Activated naive CD4-positive, alpha-beta T cell treated with anti-CD3 and anti-CD28 coated beads for 36 hours (primary cell): Measurements from ENCODE around the gene OPRD1. TPM values are rescaled to one million over a fixed set of nuclear protein-coding genes. Genes with fewer than 3 reads are reported as not detected.

ENCODE experiments used
- CTCF ChIA-PET: fragments of 350-600 bp; sonication (Branson Sonifier 250); formaldehyde crosslinking; loops from one replicate; lab custom pipeline; 2021; ENCODE audit warnings: antibody characterized with exemption; lab: Charles Lee
- DNase-seq: peaks from one replicate; pipeline ENCODE4 v3.0.0-alpha.2; 2020
- H3K27ac Mint-ChIP-seq: one replicate; pipeline ENCODE4 v1.8.0; 2021; ENCODE audit warnings: mild to moderate bottlenecking, mixed read lengths
- H3K27me3 Mint-ChIP-seq: one replicate; pipeline ENCODE4 v1.8.0; 2021; ENCODE audit warnings: low read depth, mixed read lengths
- H3K36me3 Mint-ChIP-seq: one replicate; pipeline ENCODE4 v1.8.0; 2021; ENCODE audit warnings: low read depth, mixed read lengths
- H3K4me1 Mint-ChIP-seq: one replicate; pipeline ENCODE4 v1.8.0; 2021; ENCODE audit warnings: low read depth, mixed read lengths
- H3K4me3 Mint-ChIP-seq: one replicate; pipeline ENCODE4 v1.8.0; 2021; ENCODE audit warnings: mild to moderate bottlenecking, moderate library complexity, mixed read lengths
- H3K9me3 Mint-ChIP-seq: one replicate; pipeline ENCODE4 v1.8.0; 2021; ENCODE audit warnings: mixed read lengths
- intact Hi-C: fragments of 100-400 bp; cut with micrococcal nuclease; formaldehyde crosslinking; loops from one replicate; pipeline ENCODE4 v1.15.1; 2023
- total RNA-seq, 2 experiments: library from RNA; stranded (reverse); gene quantifications; one replicate each; pipeline ENCODE4 v1.2.3, GENCODE V29; 2021

Gene OPRD1
- total RNA-seq, 2 experiments from 2014 or later = not detected

DNA sequence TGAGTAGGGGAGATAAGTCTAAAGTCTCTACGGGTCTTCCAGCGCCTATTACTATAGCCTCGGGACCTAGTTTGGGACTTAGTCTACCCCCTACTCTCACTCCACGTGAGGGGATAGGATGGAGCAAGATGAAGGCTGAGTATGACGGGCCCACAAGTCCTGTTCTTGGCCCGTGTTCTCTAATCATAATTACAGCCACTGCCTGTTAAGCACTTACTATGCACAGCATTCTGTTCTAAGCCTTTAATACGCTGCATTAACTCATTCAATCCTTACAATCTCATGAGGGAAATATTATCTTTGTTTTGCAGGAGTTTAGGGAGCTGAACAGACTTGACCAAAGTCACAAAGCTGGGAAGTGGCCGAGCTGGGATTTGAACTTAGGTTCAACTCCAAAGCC, 78.5 kb downstream of the OPRD1 start:
- Mint-ChIP-seq H3K27ac (no peak overlapping the region), H3K9me3 (no peaks in the 10 kb centered on the region), H3K4me1 (peaks cover 34% of the 10 kb centered on the region), H3K36me3 (peaks cover 7% of the 10 kb centered on the region), H3K27me3 (no peaks in the 10 kb centered on the region), H3K4me3 (no peak overlapping the region)
- intact Hi-C loops = no loop called here
- CTCF ChIA-PET = interaction anchor here (1.1 to 2.4 kb wide), 3 partner anchors 23 to 312 kb away, joined by 3 to 5 read pairs (median 4); no protein-coding TSS in a partner anchor
- no peak for DNase-seq

DNA sequence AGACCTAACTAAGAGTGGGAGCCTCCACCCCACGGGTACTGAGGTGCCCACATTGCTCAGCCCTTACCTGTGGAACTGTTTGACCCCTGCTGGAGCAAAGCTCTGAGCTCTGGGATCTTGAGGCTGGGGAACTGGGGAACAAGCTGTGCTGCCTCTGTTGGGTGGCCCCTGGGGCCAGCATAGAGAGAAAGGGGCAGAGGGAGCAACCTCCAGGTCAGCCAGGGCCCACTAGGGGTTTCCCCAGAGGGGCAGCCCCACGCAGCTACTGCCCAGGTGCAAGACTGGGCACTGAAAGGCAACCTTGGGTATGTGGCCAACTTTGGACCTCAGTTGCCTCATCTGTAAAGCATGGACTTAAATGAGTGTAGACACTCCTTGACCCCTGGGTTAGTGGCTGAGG, 78.9 kb downstream of the OPRD1 start:
- Mint-ChIP-seq H3K4me1 (peaks cover 30% of the 10 kb centered on the region), H3K27ac (no peak overlapping the region), H3K9me3 (no peaks in the 10 kb centered on the region), H3K36me3 (peaks cover 7% of the 10 kb centered on the region), H3K27me3 (no peaks in the 10 kb centered on the region), H3K4me3 (no peak overlapping the region)
- no peak for DNase-seq
- intact Hi-C loops = no loop called here
- CTCF ChIA-PET = interaction anchor here (1.0 to 2.4 kb wide), 4 partner anchors 22 to 312 kb away, joined by 3 to 5 read pairs (median 4); no protein-coding TSS in a partner anchor

DNA sequence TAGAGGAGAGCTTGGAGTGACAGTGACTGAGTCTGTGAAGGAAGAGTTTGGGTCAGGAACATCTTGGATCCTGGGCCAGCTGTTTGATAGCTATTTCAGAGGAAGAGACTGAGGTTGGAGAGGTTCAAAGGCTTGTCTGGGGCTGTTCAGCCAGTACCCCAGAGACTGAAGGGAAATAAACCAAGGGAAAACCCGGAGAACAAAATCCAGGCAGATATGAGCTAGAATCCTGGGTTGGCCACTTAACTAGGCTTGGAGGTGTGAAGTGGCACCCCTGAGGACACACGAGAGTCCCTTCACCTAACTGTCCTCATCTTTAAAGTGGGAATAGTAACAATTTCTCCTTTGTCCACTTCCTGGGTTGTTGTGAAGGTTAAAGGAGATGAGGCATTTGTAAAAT, 79.3 kb downstream of the OPRD1 start:
- H3K4me1 Mint-ChIP-seq = peaks cover 28% of the 10 kb centered on the region
- H3K9me3 Mint-ChIP-seq = no peaks in the 10 kb centered on the region
- peak overlapping the region; percentile 4 for H3K27ac Mint-ChIP-seq
- CTCF ChIA-PET = interaction anchor here (1.0 to 2.4 kb wide), 4 partner anchors 22 to 311 kb away, joined by 3 to 5 read pairs (median 4); no protein-coding TSS in a partner anchor
- H3K27me3 Mint-ChIP-seq = no peaks in the 10 kb centered on the region
- intact Hi-C loops = no loop called here
- DNase-seq = no peak
- no peak overlapping the region for H3K4me3 Mint-ChIP-seq
- peaks cover 7% of the 10 kb centered on the region for H3K36me3 Mint-ChIP-seq

DNA sequence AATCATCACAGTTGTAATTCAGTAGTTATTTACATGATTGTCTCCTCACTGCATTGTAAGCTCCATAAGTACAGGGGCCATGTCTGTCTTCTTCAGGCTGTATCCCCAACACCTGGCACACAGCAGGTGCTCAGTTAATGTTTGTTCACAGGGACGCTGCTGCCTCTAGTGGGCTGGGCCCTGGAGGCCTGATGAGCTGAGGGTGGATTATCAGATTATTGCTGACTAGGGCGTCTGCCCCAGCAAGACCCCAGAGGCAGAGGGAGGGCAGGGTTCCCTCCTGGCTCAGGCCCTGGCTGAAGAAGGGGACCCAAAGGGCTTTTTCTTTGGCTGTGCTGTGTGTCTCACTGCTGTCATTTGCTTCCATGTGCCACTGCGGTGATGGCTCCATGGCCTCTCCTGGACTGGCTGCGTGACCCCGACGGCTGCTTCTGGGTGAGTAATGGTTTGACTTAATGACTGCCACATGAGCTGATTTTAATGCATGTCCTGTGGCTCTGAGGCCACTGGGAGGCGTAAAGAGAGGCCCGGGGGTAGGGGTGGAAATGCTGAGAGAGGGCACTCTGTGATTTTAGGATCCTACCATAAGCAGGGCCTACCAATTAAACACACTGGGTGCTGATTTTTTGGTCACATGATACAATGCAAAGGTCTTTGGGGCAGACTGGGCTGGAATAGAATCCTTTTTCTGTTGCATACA, 81.6 kb downstream of the OPRD1 start:
- intact Hi-C loops = no loop called here
- peak overlapping the region; percentile 12 for H3K27ac Mint-ChIP-seq
- H3K27me3 Mint-ChIP-seq = no peaks in the 10 kb centered on the region
- DNase-seq = peak; percentile 37
- CTCF ChIA-PET = interaction anchor here (0.6 to 1.1 kb wide), 5 partner anchors 59 to 309 kb away, joined by 3 to 4 read pairs (median 3); no protein-coding TSS in a partner anchor
- H3K4me3 Mint-ChIP-seq = no peak overlapping the region
- H3K4me1 Mint-ChIP-seq = peaks cover 34% of the 10 kb centered on the region
- no peaks in the 10 kb centered on the region for H3K9me3 Mint-ChIP-seq
- peaks cover 5% of the 10 kb centered on the region for H3K36me3 Mint-ChIP-seq

DNA sequence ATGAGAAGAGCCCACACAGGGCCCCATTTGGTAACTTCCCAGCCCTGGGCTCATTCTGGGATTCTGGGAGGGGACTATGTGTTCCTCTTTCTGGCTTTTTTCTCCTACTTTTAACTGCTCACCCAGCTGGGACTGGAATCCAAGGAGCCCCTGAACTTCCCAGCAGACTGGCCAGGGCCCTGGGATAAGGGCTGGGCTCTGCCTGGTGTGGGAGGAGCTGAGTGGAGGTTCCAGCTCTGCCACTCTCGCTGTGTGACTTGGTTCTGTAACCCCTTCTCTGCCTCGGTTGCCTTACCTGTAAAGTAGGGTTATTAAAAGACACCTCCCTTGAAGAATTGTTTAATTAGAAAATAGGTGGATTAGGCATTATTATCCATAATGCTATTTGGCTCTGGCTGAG, 82.8 kb downstream of the OPRD1 start:
- intact Hi-C loops = no loop called here
- no peak for DNase-seq
- Mint-ChIP-seq H3K27me3 (no peaks in the 10 kb centered on the region), H3K4me1 (peaks cover 39% of the 10 kb centered on the region), H3K36me3 (peaks cover 5% of the 10 kb centered on the region), H3K27ac (no peak overlapping the region), H3K4me3 (no peak overlapping the region), H3K9me3 (no peaks in the 10 kb centered on the region)
- CTCF ChIA-PET = no interaction called here

DNA sequence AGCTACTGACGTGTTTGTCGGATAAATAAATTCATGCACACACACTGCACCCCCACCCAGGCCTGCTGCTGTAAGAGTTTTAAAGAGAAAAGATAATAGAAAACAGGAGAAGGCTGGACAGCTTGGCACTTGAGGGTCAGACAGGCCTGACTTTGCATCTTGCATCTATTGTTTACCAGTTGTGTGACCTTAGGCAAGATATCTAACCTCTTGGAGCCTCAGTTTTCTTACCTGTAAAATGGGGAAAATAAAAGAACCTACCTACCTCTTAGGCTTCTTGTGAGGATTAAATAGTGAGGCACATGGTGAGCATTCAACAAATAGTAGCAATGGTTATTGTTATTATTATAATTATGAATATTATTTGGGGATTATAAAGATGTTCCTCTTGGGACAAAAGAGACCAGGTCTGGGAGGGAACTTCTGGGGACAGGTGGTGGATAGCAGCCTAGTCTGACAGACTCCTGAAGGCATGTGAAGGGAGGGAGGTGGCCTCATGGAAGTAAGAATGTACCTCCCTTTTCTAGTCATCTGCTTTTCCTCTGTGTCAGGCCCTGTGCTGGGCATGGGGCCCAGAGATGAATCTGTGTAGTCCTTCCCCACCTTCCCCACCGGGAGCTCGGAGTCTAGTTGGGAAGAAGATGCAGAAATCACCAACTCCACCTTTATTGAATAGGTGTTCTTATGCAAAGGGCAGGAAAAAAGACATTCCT, 84.1 kb downstream of the OPRD1 start:
- Mint-ChIP-seq H3K4me3 (no peak overlapping the region), H3K27me3 (no peaks in the 10 kb centered on the region), H3K36me3 (peaks cover 5% of the 10 kb centered on the region), H3K9me3 (no peaks in the 10 kb centered on the region), H3K27ac (no peak overlapping the region), H3K4me1 (peaks cover 34% of the 10 kb centered on the region)
- intact Hi-C loops = no loop called here
- no peak for DNase-seq
- CTCF ChIA-PET = interaction anchor here (2.0 kb wide), 1 partner anchor 138 kb away, joined by 6 read pairs; no protein-coding TSS in a partner anchor

DNA sequence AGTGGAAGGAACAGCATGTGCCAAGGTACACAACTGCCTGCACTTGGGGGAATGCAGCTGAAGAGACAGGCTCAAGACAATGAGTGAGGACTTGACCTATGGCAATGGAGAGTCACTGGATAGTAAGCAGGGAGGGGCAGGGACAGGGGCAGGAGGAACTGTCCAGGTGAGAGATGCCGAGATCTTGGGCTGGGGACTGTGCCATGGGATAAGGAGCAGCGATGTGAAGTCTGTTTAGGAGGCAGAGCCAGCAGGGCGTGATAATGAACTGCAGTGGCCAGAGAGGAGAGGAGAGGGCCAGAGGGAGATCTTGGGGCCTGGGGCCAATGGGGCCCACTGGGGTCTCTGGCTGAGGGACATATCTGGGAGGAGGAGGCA, 84.6 kb downstream of the OPRD1 start:
- H3K36me3 Mint-ChIP-seq = peaks cover 5% of the 10 kb centered on the region
- peaks cover 33% of the 10 kb centered on the region for H3K4me1 Mint-ChIP-seq
- no peaks in the 10 kb centered on the region for H3K27me3 Mint-ChIP-seq
- H3K9me3 Mint-ChIP-seq = no peaks in the 10 kb centered on the region
- intact Hi-C loops = no loop called here
- no peak for DNase-seq
- H3K4me3 Mint-ChIP-seq = no peak overlapping the region
- CTCF ChIA-PET = interaction anchor here (2.0 kb wide), 1 partner anchor 137 kb away, joined by 6 read pairs; no protein-coding TSS in a partner anchor
- H3K27ac Mint-ChIP-seq = no peak overlapping the region

DNA sequence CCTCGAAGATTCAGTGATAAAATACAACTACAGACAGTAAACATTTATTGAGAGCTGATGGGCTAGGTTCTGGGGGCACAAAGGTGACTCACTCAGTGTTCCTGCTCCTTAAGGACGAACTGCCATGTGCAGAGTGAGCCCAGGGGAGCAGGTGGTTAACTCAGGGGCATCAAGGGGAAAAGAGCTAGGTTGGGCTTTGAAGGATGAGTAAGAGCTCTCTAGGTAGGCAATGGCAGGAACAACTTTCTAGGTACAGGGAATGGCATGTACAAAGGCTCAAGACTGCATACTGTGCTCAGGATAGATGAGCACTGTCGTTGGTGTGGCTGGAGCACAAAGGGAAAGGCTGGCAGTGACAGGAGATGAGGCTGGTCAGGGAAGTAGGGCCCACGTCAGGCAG, 85.8 kb downstream of the OPRD1 start:
- H3K36me3 Mint-ChIP-seq = peaks cover 3% of the 10 kb centered on the region
- no peaks in the 10 kb centered on the region for H3K9me3 Mint-ChIP-seq
- H3K4me3 Mint-ChIP-seq = no peak overlapping the region
- no peak overlapping the region for H3K27ac Mint-ChIP-seq
- no peaks in the 10 kb centered on the region for H3K27me3 Mint-ChIP-seq
- DNase-seq = no peak
- peaks cover 33% of the 10 kb centered on the region for H3K4me1 Mint-ChIP-seq
- intact Hi-C loops = no loop called here
- CTCF ChIA-PET = interaction anchor here (1.5 kb wide), 1 partner anchor 136 kb away, joined by 4 read pairs; no protein-coding TSS in a partner anchor

DNA sequence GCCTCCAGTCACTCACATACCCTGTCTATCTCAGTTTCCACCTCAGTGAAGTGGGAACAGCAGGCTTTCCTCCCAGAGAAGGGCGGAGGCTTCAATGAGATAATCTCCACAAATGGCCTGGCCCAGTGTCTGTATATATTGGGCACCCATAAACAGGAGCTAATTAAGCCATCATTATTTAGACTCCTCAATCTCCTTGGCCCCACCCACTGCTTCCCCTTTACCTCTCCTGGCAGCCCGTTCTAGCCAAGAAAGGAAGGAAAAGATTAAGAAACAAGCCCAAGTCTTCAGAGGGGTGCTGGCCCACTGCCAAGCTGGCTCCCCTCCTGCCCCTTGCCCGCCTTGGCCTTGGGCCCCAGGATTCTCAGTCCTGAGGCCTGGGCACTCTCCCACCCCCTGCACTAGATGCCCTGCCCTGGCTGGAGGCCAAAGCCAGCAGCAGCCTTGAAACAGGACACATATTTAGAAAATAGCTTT, 86.5 kb downstream of the OPRD1 start:
- Mint-ChIP-seq H3K36me3 (peaks cover 4% of the 10 kb centered on the region), H3K27me3 (no peaks in the 10 kb centered on the region), H3K4me3 (no peak overlapping the region), H3K27ac (no peak overlapping the region), H3K9me3 (no peaks in the 10 kb centered on the region), H3K4me1 (peaks cover 31% of the 10 kb centered on the region)
- CTCF ChIA-PET = interaction anchor here (1.5 kb wide), 1 partner anchor 136 kb away, joined by 4 read pairs; no protein-coding TSS in a partner anchor
- intact Hi-C loops = no loop called here
- no peak for DNase-seq

DNA sequence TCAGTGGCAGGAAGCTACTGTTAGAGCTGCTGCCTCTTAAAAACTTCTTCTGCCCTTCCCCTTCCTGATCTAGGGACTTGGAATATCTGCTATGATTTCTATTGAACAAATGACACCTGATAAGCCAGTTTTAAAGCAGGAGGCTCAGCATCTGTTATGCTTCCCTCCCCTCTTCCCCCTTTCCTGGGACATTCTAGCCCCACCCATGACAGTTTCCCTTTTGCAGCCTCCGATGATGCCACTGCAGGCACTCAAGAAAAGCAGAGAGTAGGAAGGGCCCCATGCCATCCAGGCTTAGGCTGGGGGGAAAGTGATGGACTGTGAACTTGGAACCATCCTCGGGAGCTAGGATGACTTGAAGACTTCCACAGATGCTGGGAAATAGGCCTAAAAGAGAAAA, 87.3 kb downstream of the OPRD1 start:
- DNase-seq = no peak
- peaks cover 29% of the 10 kb centered on the region for H3K4me1 Mint-ChIP-seq
- no peaks in the 10 kb centered on the region for H3K27me3 Mint-ChIP-seq
- H3K36me3 Mint-ChIP-seq = peaks cover 3% of the 10 kb centered on the region
- intact Hi-C loops = no loop called here
- H3K9me3 Mint-ChIP-seq = no peaks in the 10 kb centered on the region
- CTCF ChIA-PET = interaction anchor here (0.6 to 1.5 kb wide), 2 partner anchors 15 to 212 kb away, joined by 4 to 6 read pairs; no protein-coding TSS in a partner anchor
- no peak overlapping the region for H3K4me3 Mint-ChIP-seq
- no peak overlapping the region for H3K27ac Mint-ChIP-seq

DNA sequence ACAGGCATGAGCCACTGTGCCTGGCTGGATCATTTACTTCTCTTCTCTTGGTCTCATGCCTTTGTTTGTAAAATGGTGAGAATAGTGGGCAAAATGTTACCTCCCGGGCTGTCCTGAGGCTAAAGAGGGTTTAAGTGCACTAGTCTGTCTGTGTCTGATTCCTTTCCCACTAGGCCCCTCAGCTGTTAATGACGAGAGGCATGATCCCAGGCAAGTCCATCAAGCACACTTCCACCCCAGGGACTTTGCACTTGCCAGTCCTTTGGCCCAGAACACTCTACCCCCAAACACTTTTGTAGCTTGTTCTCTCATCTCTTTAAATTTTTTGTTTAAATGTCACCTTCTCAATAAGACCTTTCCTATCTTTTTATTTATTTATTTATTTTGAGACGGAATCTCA, 88.6 kb downstream of the OPRD1 start:
- no peaks in the 10 kb centered on the region for H3K27me3 Mint-ChIP-seq
- DNase-seq = no peak
- CTCF ChIA-PET = interaction anchor here (0.9 to 1.5 kb wide), 4 partner anchors 11 to 24 kb away, joined by 3 to 4 read pairs (median 3); no protein-coding TSS in a partner anchor
- peaks cover 3% of the 10 kb centered on the region for H3K36me3 Mint-ChIP-seq
- H3K4me1 Mint-ChIP-seq = peaks cover 29% of the 10 kb centered on the region
- no peak overlapping the region for H3K4me3 Mint-ChIP-seq
- H3K27ac Mint-ChIP-seq = peak overlapping the region; percentile 1
- H3K9me3 Mint-ChIP-seq = no peaks in the 10 kb centered on the region
- intact Hi-C loops = no loop called here

DNA sequence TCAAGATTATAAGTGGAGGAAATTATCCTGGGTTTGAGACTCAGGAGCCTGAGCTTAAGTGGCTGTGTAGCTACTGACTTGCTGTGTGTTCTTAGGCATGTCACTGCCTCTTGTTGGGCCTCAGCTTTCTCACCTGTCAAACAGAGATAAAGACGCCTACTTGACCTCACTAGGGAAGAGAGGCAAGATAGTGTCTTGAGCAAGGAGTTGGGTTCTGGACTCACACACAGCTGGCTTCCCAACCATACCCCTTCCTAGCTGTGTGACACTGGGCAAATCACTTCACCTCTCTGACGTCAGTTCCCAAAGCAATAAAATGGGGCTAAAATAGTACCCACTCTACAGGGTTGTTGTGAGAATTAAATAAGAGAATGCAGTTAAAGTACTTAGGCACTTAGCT, 90.8 kb downstream of the OPRD1 start:
- Mint-ChIP-seq H3K4me1 (peaks cover 19% of the 10 kb centered on the region), H3K9me3 (no peaks in the 10 kb centered on the region), H3K27me3 (no peaks in the 10 kb centered on the region), H3K36me3 (peaks cover 3% of the 10 kb centered on the region), H3K4me3 (no peak overlapping the region), H3K27ac (no peak overlapping the region)
- DNase-seq = no peak
- intact Hi-C loops = no loop called here
- CTCF ChIA-PET = interaction anchor here (0.6 to 2.1 kb wide), 4 partner anchors 11 to 129 kb away, joined by 3 to 5 read pairs (median 4); no protein-coding TSS in a partner anchor
